Measurements from ENCODE around the gene WDR73.

DNA sequence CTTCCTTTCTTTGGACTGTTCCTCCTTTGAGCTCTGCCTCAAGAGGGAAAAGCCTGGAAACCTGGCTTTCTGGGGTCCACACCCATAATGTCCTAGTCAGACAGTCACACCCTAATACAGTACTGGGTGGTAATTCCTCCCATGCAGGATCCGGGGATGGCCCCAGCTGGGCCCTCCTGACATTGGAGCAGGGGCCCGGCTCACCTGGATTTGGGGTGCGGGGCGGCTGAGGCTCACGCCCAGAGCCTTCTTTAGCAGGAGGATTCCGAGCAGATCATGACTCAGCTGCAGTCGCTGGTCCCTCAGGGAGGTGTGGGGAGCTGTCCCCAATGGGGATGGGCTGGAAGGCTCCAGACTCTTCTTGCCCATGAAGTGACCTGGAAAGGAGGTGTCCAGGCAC is 2.9 kb upstream of the WDR73 start:
- no peak for TF ChIP-seq POLR2AphosphoS5 (IDR thresholded peaks at IDR 0.05)
- TF ChIP-seq, protein P1, sequence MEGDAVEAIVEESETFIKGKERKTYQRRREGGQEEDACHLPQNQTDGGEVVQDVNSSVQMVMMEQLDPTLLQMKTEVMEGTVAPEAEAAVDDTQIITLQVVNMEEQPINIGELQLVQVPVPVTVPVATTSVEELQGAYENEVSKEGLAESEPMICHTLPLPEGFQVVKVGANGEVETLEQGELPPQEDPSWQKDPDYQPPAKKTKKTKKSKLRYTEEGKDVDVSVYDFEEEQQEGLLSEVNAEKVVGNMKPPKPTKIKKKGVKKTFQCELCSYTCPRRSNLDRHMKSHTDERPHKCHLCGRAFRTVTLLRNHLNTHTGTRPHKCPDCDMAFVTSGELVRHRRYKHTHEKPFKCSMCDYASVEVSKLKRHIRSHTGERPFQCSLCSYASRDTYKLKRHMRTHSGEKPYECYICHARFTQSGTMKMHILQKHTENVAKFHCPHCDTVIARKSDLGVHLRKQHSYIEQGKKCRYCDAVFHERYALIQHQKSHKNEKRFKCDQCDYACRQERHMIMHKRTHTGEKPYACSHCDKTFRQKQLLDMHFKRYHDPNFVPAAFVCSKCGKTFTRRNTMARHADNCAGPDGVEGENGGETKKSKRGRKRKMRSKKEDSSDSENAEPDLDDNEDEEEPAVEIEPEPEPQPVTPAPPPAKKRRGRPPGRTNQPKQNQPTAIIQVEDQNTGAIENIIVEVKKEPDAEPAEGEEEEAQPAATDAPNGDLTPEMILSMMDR (IDR thresholded peaks at IDR 0.05) = no peak
